ENCODE results near the gene OR51B5. TPM values are rescaled to one million over a fixed set of nuclear protein-coding genes. Genes with fewer than 3 reads are reported as not detected.

The OR51B5 gene
- total and polyA plus RNA-seq, 2 donors (not counting 1 experiment from before 2014, with no cell fraction given), result 0.67 TPM; not detected in 1

GRCh38 chr11:5336331-5336730 is 7.0 kb downstream of the OR51B5 start:
- no peak for DNase-seq
- H3K79me2 ChIP-seq (ENCODE audit: control insufficient read depth, insufficient read depth, low read length), result no peaks in the 10 kb centered on the region
- no peaks in the 10 kb centered on the region for H4K20me1 ChIP-seq (ENCODE audit: control insufficient read depth, insufficient read depth, low read length, poor library complexity, severe bottlenecking)
- no peaks in the 10 kb centered on the region for H3K9me3 Mint-ChIP-seq (ENCODE audit: insufficient read depth)
- no peak overlapping the region for H3K4me3 Mint-ChIP-seq
- H2AFZ ChIP-seq (ENCODE audit: insufficient read depth, low read depth, low read length, poor library complexity, severe bottlenecking), result no peak overlapping the region
- H3K27ac Mint-ChIP-seq, result no peak overlapping the region
- no peak overlapping the region for H3K27ac ChIP-seq (ENCODE audit: low read length in 2 of 2)
- H3K4me2 ChIP-seq (replicated peaks; ENCODE audit: low read depth, low read length, poor library complexity, severe bottlenecking), result no peak overlapping the region
- H3K9me3 ChIP-seq (ENCODE audit: control extremely low read depth in 1 of 3, control insufficient read depth in 2 of 3, insufficient read depth in 1 of 3, low read length in 2 of 3), result no peaks in the 10 kb centered on the region
- CTCF ChIA-PET, result no interaction called here
- TF ChIP-seq CTCF (IDR thresholded peaks at IDR 0.05) (no peak), EZH2 (IDR thresholded peaks at IDR 0.05; ENCODE audit: borderline replicate concordance, insufficient read depth, low read depth, low read length, poor library complexity, severe bottlenecking) (no peak)
- H3K27me3 Mint-ChIP-seq, result peaks cover 13% of the 10 kb centered on the region
- no peaks in the 10 kb centered on the region for H3K4me1 ChIP-seq (ENCODE audit: control insufficient read depth in 2 of 2, insufficient read depth in 2 of 2, low read length in 2 of 2)
- ATAC-seq (ENCODE audit: low read depth), result no peak
- H3K27me3 ChIP-seq (replicated peaks in 1 of 4; ENCODE audit: control extremely low read depth in 1 of 4, control insufficient read depth in 3 of 4, insufficient read depth in 4 of 4, low read length in 3 of 4), result no peaks in the 10 kb centered on the region
- H3K4me1 Mint-ChIP-seq, result no peaks in the 10 kb centered on the region
- H3K4me3 ChIP-seq (ENCODE audit: control extremely low read depth in 1 of 5, extremely low read depth in 1 of 5, insufficient read depth in 1 of 5, low read depth in 2 of 5, low read length in 4 of 5), result no peak overlapping the region
- no peak overlapping the region for H3K9ac ChIP-seq (ENCODE audit: low read length)
- intact Hi-C loops (cut with micrococcal nuclease), result no loop called here
- H3K36me3 ChIP-seq (replicated peaks in 1 of 2; ENCODE audit: control extremely low read depth in 1 of 2, control insufficient read depth in 1 of 2, extremely low read depth in 1 of 2, insufficient read depth in 2 of 2, low read length in 1 of 2), result no peaks in the 10 kb centered on the region
- POLR2A ChIA-PET, result no interaction called here

- CTCF ChIA-PET, result no interaction called here
- Histone ChIP-seq H3K27me3 (replicated peaks in 1 of 4; ENCODE audit: control extremely low read depth in 1 of 4, control insufficient read depth in 3 of 4, insufficient read depth in 4 of 4, low read length in 3 of 4) (no peaks in the 10 kb centered on the region), H3K4me3 (ENCODE audit: control extremely low read depth in 1 of 5, extremely low read depth in 1 of 5, insufficient read depth in 1 of 5, low read depth in 2 of 5, low read length in 4 of 5) (no peak overlapping the region), H3K4me1 (ENCODE audit: control insufficient read depth in 2 of 2, insufficient read depth in 2 of 2, low read length in 2 of 2) (no peaks in the 10 kb centered on the region), H4K20me1 (ENCODE audit: control insufficient read depth, insufficient read depth, low read length, poor library complexity, severe bottlenecking) (no peaks in the 10 kb centered on the region), H3K79me2 (ENCODE audit: control insufficient read depth, insufficient read depth, low read length) (no peaks in the 10 kb centered on the region), H3K36me3 (replicated peaks in 1 of 2; ENCODE audit: control extremely low read depth in 1 of 2, control insufficient read depth in 1 of 2, extremely low read depth in 1 of 2, insufficient read depth in 2 of 2, low read length in 1 of 2) (no peaks in the 10 kb centered on the region), H2AFZ (ENCODE audit: insufficient read depth, low read depth, low read length, poor library complexity, severe bottlenecking) (no peak overlapping the region), H3K27ac (ENCODE audit: low read length in 2 of 2) (no peak overlapping the region), H3K9ac (ENCODE audit: low read length) (no peak overlapping the region), H3K4me2 (replicated peaks; ENCODE audit: low read depth, low read length, poor library complexity, severe bottlenecking) (no peak overlapping the region), H3K9me3 (ENCODE audit: control extremely low read depth in 1 of 3, control insufficient read depth in 2 of 3, insufficient read depth in 1 of 3, low read length in 2 of 3) (no peaks in the 10 kb centered on the region)
- POLR2A ChIA-PET, result no interaction called here
- no CpG with 5 or more reads among the region's 1 CpG for WGBS (ENCODE audit: insufficient coverage)
- no peaks in the 10 kb centered on the region for H3K4me1 Mint-ChIP-seq
- H3K9me3 Mint-ChIP-seq (ENCODE audit: insufficient read depth), result no peaks in the 10 kb centered on the region
- peaks cover 13% of the 10 kb centered on the region for H3K27me3 Mint-ChIP-seq
- no peak for DNase-seq
- H3K4me3 Mint-ChIP-seq, result no peak overlapping the region
- intact Hi-C loops (cut with micrococcal nuclease), result no loop called here
- ATAC-seq (ENCODE audit: low read depth), result no peak
- TF ChIP-seq EZH2 (IDR thresholded peaks at IDR 0.05; ENCODE audit: borderline replicate concordance, insufficient read depth, low read depth, low read length, poor library complexity, severe bottlenecking) (no peak), CTCF (IDR thresholded peaks at IDR 0.05) (no peak)
- no peak overlapping the region for H3K27ac Mint-ChIP-seq
Observed at GRCh38 chr11:5335170-5335569, 8.2 kb downstream of the OR51B5 start.
